GM19397 (cell line): Measurements from ENCODE around the gene PRSS38.
"Not testable (repeated sequence)": the region's sequence is repeated elsewhere in the genome, so short reads cannot be mapped to it uniquely, and the experiment has no call there.

Source experiments
- ATAC-seq: cut with Tn5 transposase; IDR thresholded peaks from one replicate; pipeline ENCODE4 v1.9.1; 2021; ENCODE audit warnings: mild to moderate bottlenecking, moderate library complexity; ENCODE audit not compliant: unreplicated experiment

Gene PRSS38

GRCh38 chr1:227838181-227838580, 22.7 kb downstream of the PRSS38 start:
- no peak for ATAC-seq

DNA sequence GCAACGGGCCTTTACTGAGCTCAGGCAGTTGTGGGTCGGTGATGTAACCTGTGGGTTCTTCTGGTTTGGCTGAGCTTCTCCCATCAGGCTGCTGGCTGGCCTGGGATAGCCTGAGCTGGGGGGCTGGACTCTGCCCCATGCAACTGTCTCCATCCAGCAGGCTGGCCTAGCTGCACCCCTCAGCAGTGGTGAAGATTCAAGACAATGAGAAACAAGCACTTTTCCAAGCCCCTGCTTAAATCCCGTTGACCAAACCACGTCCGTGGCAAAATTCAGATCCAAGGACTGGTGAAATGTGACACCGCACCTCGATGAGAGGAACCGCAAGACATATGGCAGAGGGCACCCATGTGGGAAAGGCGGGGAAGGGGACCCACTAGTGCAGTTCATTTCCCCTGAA, 25.6 kb downstream of the PRSS38 start:
- no peak for ATAC-seq

GRCh38 chr1:227844320-227845146, 29.1 kb downstream of the PRSS38 start:
- no peak for ATAC-seq

DNA sequence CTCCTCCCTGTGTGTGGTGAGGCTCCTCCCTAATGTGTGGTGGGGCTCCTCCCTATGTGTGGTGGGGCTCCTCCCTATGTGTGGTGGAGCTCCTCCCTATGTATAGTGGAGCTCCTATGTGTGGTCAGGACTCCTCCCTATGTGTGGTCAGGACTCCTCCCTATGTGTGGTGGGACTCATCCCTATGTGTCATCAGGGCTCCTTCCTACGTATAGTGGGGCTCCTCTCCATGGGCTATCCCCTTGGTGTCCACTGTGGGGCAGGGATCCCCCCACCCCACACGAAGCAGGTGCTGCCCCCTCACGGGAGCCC, 29.6 kb downstream of the PRSS38 start:
- ATAC-seq: no peak

- no peak for ATAC-seq
Measured at GRCh38 chr1:227845519-227845918, 30.0 kb downstream of the PRSS38 start.

DNA sequence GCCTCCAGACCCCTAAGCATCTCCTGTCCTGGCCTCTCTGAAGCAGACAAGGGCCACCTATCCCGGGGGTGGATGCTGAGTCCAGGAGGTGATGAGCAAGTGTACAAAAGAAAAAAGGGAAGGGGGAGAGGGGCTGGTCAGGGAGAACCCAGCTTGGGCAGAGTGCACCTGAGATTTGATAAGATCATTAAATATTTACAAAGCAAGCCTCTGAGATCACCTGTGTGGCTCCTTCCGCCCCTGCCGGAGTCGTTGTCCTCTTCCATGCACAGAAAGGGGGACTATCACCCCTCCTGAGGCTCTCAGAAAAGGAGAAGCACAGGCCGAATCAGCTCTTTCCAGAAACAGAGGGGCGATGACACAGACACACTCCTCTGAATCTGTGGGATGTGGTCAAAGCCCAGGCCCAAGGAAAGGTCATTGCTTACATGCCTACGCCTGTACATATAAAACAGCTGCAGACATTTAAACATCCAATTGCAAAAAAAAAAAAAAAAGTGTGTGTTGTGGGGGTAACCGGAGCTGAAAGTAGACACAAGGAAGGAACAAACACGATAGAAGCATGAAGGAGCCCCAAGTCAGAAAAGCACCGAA, 30.9 kb downstream of the PRSS38 start:
- no peak for ATAC-seq

- ATAC-seq: not testable (repeated sequence)
Measured at GRCh38 chr1:227847046-227847445, 31.6 kb downstream of the PRSS38 start.

- ATAC-seq: no peak
Measured at GRCh38 chr1:227848430-227848932, 33.0 kb downstream of the PRSS38 start.

DNA sequence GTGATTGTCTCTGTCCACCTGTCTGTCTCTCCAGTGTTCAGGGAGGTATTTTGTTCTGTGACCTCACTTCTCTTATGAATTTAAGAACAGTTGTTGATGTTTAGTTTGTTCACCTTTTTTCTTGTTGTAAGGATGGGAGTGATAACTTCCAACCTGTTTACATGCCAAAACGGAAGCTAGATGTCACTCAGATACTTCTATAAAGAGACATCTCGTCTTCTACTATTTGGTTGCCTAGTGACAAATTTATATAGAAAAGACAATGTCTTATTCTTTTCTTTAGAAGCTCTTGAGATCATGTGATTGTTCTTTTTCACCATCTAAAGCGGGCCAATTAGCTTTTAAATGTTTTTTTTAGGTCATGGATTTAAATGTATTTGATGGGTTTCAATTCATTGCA, 33.8 kb downstream of the PRSS38 start:
- no peak for ATAC-seq

GRCh38 chr1:227854189-227854588, 38.7 kb downstream of the PRSS38 start:
- no peak for ATAC-seq

DNA sequence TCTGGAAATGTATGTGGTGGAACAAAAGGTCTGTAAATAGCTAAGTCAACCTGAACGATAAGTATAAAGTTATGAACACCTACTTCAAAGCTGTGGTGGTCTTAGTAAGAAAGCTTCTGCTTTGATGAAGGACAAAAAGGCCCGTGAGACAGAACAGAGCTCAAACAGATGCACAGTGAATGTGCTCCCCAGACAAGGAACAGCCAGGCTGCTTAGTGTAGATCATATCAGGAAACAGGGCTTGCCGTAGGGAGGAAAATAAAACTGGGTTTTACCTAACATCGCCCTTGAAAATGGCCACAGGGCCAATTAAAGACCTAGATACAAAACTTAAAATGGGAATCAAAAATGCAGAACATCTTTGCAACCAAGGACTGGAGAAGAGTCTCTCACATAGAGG, 40.2 kb downstream of the PRSS38 start:
- ATAC-seq: no peak

- no peak for ATAC-seq
Measured at GRCh38 chr1:227856147-227856858, 40.8 kb downstream of the PRSS38 start.

- ATAC-seq: no peak
Measured at GRCh38 chr1:227864882-227865281, 49.4 kb downstream of the PRSS38 start.

GRCh38 chr1:227869279-227869842, 53.9 kb downstream of the PRSS38 start:
- ATAC-seq: no peak

GRCh38 chr1:227869851-227870305, 54.4 kb downstream of the PRSS38 start:
- no peak for ATAC-seq

DNA sequence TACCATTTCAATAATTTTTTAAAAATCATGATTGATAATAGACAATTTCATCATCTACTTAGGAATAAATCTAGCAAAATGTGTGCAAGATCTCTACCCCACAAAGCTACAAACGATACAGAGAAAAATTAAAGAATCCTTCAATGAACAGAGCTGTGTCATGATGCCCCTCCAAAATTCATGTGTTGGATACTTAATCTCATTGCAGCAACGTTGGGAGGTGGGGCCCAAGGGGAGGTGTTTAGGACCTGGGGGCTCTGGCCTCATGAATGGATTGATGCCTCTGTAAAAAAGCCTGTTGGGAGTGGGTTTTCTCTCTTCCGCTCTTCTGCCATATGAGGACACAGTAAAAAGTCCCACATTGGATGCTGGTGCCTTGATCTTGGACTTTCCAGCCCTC, 54.9 kb downstream of the PRSS38 start:
- ATAC-seq: no peak

DNA sequence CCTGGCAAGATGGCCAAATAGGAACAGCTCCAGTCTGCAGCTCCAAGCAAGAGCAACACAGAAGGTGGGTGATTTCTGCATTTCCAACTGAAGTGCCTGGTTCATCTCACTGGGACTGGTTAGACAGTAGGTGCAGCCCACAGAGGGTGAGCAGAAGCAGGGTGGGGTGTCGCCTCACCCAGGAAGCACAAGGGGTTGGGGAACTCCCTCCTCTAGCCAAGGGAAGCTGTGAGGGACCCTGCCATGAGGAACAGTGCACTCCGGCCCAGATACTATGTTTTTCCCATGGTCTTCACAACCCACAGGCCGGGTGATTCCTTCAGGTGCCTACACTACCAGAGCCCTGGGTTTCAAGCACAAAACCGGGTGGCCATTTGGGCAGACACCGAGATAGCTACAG, 56.4 kb downstream of the PRSS38 start:
- not testable (repeated sequence) for ATAC-seq

- ATAC-seq: not testable (repeated sequence)
Measured at GRCh38 chr1:227877810-227878209, 62.3 kb downstream of the PRSS38 start.

- ATAC-seq: no peak
Measured at GRCh38 chr1:227880342-227880924, 65.0 kb downstream of the PRSS38 start.

- no peak for ATAC-seq
Measured at GRCh38 chr1:227883073-227883520, 67.6 kb downstream of the PRSS38 start.
